Midbrain (tissue), 1 donor: ENCODE results near the gene POLD4.
A peak's percentile ranks its signal among the peaks of the same experiment; 100 is the strongest.
"Not testable (repeated sequence)": the region's sequence is repeated elsewhere in the genome, so short reads cannot be mapped to it uniquely, and the experiment has no call there.

ENCODE experiments used
- DNase-seq: peaks from one replicate; lab custom pipeline; 2025; lab: John Stamatoyannopoulos, UW

The POLD4 gene

DNA sequence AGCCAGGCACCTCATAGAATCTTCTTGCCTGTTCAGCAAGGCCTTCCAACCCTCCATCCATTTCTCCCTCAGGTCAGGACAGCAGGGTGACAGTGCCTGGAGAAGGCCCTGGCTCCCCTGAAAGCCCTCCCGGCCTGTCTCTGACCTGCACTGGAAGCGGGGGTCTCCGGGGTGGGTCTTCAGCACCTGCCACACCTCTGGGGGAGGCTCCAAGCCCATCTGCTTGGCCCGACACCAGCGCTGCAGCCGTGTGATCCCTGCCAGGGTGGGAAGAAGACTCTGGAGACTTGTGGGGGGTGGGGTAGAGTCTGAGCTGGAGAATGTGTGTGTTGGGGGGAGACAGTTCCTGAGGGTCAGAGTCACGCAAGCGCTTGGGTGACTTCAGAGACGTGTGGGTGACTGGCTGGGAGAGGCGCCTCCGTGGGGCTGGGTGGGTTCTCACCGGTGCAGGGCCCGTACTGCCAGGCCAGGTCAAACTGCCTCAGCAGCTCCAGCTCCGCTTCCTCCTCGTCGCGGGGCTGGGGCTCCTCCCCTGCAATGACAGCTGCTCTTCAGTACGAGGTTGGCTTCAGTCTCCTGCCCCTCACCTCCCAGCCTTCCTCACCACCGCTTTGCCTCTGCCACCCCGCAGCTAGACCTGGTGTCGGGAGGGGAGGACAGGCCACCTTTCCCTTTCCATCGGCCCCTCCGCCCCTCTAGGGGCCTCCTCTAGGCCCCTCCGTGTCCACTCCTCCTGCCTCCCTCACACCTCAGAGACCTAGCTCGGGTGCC is 615 bp downstream of the POLD4 start:
- DNase-seq = no peak

DNA sequence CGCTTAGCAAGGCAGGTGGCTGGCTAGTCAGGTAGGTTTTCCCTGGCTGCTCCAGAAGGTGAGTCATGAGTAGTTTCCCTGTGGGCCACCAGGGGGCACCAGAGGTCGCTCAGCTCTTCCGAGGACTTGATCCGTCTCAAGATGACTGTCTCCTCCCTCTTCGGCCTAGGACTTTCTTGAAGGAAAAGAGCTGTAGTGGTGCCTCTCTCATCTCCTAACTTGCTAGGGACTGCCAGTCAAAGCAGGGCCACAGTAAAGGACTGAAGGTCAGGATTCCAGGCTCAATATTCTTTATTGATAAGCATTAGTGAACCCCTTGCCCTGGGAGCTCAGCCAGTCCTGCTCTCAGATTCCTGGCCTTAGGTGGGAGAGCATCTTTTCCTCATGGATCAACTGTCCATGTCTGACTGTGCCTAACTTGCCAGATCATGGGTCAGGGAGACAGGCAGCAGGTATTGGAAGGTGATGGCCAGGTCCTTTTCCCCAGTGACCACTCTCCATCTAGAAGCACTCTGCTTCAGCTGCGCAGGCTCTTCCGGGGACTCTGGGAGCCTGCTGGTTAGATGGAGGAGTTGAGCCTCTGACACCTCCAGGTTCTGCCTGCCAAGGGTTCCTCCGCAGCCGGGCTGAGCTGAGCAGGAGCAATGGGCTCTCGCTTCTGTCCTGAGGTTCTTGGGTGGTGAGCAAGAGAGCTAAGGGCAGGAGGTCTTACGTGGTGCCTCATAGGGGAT is 1.9 kb downstream of the POLD4 start:
- DNase-seq = peak; percentile 69

- DNase-seq = no peak
Measured at GRCh38 chr11:67349928-67350465, 3.3 kb downstream of the POLD4 start.

DNA sequence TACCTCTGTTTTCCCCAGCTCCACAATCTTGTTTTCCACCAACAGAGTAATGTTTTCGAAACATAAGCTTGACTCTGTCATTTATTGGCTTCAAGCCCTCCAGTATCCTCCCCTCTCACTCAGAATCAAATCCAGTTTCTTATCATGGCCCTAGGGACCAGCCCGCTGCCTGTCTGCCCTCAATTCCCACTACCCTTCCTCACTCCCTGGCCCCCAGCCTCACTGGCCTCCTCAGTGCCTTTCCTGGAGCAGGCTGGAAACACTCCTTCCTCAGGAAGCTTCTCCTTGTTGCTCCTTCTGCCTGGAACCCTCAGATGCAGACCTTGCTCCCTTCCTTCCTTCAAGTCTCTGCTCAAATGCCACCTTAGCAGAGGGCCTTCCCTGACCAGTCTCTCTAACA is 3.9 kb downstream of the POLD4 start:
- DNase-seq = no peak

DNA sequence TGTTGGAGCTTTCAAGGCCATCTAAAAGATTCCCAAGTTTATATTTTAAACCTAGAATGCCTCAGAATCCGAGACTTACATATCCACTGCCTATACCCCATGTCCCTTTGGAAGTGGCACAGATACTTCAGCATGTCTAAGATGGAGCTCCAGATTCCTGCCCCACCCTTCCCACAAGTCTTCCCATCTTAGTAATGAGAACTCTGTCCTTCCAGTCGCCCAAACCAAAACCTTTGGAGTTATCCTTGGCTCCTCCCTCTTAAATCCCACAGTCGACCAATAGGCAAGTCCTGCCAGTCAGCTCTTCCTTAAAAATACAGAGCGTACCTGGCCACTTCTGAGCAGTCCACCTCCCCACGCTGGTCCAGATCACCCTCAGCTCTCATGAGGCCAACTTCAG is 4.3 kb downstream of the POLD4 start:
- no peak for DNase-seq

GRCh38 chr11:67347964-67348749 is 5.2 kb downstream of the POLD4 start:
- DNase-seq = no peak

GRCh38 chr11:67345920-67346819 is 7.2 kb downstream of the POLD4 start:
- no peak for DNase-seq

- DNase-seq = no peak
Measured at GRCh38 chr11:67345247-67345919, 8.0 kb downstream of the POLD4 start.

DNA sequence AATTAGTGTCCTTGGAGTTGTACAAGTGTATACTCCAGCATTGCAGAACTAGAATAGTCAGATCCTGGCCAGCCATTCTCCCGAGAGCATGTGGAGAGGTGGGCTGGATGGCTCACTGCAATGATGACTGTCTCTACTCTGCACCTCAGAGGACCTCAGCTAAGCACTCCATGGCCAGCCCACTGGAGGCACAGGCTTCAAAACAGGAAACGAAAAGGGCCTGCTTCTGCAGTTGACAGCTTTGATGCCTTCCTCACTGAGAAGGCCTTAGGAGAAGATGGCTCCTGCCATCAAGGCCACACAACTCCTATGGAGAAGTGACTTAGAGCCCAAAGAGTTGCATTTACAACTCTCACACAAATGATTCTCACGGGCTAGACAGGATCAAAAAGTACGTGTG is 9.1 kb downstream of the POLD4 start:
- no peak for DNase-seq

DNA sequence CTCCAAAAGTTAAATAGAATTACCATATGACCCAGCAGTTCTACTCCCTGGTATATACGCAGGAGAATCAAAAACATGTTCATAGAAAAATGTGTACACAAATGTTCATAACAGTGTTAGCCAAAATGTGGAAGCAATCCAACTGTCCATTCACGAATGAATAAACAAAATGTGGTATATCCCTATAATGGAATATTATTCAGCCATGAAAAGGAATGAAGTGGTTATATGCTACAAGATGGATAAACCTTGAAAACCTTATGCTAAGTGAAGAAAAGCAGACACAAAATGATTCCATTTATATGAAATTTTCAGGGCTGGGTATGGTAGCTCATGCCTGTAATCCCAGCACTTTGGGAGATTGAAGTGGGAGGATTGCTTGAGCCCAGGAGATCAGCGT is 16.1 kb downstream of the POLD4 start:
- no peak for DNase-seq

- no peak for DNase-seq
Measured at GRCh38 chr11:67332081-67332691, 21.2 kb downstream of the POLD4 start.

- no peak for DNase-seq
Measured at GRCh38 chr11:67323526-67323925, 29.8 kb downstream of the POLD4 start.

DNA sequence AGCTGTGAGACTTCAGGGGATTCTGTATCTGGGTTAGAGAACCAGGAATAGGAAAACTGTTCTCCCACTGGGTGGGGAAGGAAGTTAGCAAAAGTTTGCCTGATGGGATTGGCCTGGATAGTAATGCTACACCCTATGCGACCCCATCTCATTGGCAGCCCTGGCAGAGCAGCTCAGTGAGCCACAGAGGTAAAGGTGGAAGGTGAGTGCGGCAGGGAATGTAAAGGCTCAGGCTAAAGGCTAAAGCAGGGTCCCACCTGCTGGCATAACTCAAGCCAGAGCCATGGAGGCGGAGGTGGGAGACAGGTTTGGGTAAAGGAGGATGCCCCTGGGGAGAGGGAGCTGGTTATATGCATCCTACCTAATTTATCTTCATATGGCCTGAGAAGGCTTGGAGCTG is 31.3 kb downstream of the POLD4 start:
- no peak for DNase-seq

- DNase-seq = no peak
Measured at GRCh38 chr11:67321313-67321871, 32.0 kb downstream of the POLD4 start.

- no peak for DNase-seq
Measured at GRCh38 chr11:67320691-67321090, 32.7 kb downstream of the POLD4 start.

DNA sequence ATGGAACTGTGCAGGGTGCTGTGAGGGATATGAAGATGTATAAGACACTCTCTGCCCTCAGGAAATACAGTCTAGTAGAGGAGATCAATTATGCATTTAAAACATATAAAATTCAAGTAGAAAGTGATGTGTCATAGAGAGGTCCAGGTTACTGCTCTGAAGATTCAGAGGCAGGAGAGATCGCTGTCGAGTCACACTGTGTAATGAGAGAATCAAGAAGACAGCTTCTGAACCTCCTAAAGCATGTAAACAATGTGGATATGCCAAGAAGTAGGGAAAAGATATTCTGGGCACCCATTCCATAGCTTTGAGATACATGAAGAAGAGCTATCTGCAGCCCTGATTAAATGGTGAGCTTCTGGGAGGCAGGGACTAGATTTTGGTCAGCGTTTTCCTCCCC is 33.3 kb downstream of the POLD4 start:
- no peak for DNase-seq

GRCh38 chr11:67318876-67319275 is 34.5 kb downstream of the POLD4 start:
- not testable (repeated sequence) for DNase-seq

- no peak for DNase-seq
Measured at GRCh38 chr11:67317888-67318555, 35.3 kb downstream of the POLD4 start.

GRCh38 chr11:67317205-67317887 is 36.0 kb downstream of the POLD4 start:
- DNase-seq = peak; percentile 97
